HepG2 (cell line): ENCODE results near the gene MYO1B. TPM values are rescaled to one million over a fixed set of nuclear protein-coding genes. Genes with fewer than 3 reads are reported as not detected.

Experiments
- ATM ChIP-seq: fragments of 450-650 bp; IDR thresholded peaks from 2 replicates; pipeline ENCODE4 v1.7.1; 2017; ENCODE audit warnings: mild to moderate bottlenecking, borderline replicate concordance
- CENPX ChIP-seq: sonication (generic); formaldehyde crosslinking; IDR thresholded peaks from 2 replicates; pipeline ENCODE4 v1.9.0; 2021; ENCODE audit warnings: mild to moderate bottlenecking, missing genetic modification reagents, moderate library complexity
- DRAP1 ChIP-seq: IDR thresholded peaks from 2 replicates; pipeline ENCODE4 v1.6.1; 2016; ENCODE audit warnings: missing genetic modification reagents, missing compliant biosample characterization
- E2F2 ChIP-seq: sonication (generic); formaldehyde crosslinking; IDR thresholded peaks from 2 replicates; pipeline ENCODE4 v1.4.0; 2020; ENCODE audit warnings: missing genetic modification reagents, borderline replicate concordance
- FOXA3 ChIP-seq: IDR thresholded peaks from 2 replicates; pipeline ENCODE4 v1.6.1; 2016; ENCODE audit warnings: missing genetic modification reagents, missing compliant biosample characterization
- GABPB1 ChIP-seq: IDR thresholded peaks from 2 replicates; pipeline ENCODE4 v1.6.1; 2016; ENCODE audit warnings: mild to moderate bottlenecking, missing genetic modification reagents, moderate library complexity, missing compliant biosample characterization
- MAF1 ChIP-seq: sonication (generic); formaldehyde crosslinking; IDR thresholded peaks from 2 replicates; pipeline ENCODE4 v1.5.0; 2020; ENCODE audit warnings: missing genetic modification reagents, borderline replicate concordance
- NKX3-1 ChIP-seq: sonication (generic); formaldehyde crosslinking; IDR thresholded peaks from 2 replicates; pipeline ENCODE4 v1.5.0; 2020; ENCODE audit warnings: missing genetic modification reagents
- RFX3 ChIP-seq: IDR thresholded peaks from 2 replicates; pipeline ENCODE4 v1.6.1; 2016; ENCODE audit warnings: missing biosample characterization, missing genetic modification reagents
- SIX4 ChIP-seq: sonication (generic); formaldehyde crosslinking; IDR thresholded peaks from 2 replicates; pipeline ENCODE4 v1.4.0; 2020; ENCODE audit warnings: missing genetic modification reagents
- SMAD1 ChIP-seq: sonication (generic); formaldehyde crosslinking; IDR thresholded peaks from 2 replicates; pipeline ENCODE4 v1.4.0; 2020; ENCODE audit warnings: missing genetic modification reagents, low read depth, mild to moderate bottlenecking, borderline replicate concordance
- TCF7 ChIP-seq: sonication (generic); IDR thresholded peaks from 2 replicates; pipeline ENCODE4 v1.6.1; 2016; ENCODE audit warnings: antibody characterized with exemption, low read depth
- ZBTB7B ChIP-seq: sonication (generic); formaldehyde crosslinking; IDR thresholded peaks from 2 replicates; pipeline ENCODE4 v1.4.0; 2020; ENCODE audit warnings: missing genetic modification reagents
- ZNF513 ChIP-seq: sonication (generic); formaldehyde crosslinking; conservative IDR thresholded peaks from 2 replicates; pipeline ENCODE4 v1.5.0; 2020; ENCODE audit warnings: missing genetic modification reagents
- ZNF556 ChIP-seq: sonication (generic); formaldehyde crosslinking; IDR thresholded peaks from 2 replicates; pipeline ENCODE4 v1.4.0; 2020; ENCODE audit warnings: mild to moderate bottlenecking, missing genetic modification reagents, borderline replicate concordance
- ZNF605 ChIP-seq: sonication (generic); formaldehyde crosslinking; IDR thresholded peaks from 2 replicates; pipeline ENCODE4 v1.8.0; 2022; ENCODE audit warnings: mild to moderate bottlenecking, missing genetic modification reagents
- ZNF615 ChIP-seq: sonication (generic); formaldehyde crosslinking; IDR thresholded peaks from 2 replicates; pipeline ENCODE4 v1.5.0; 2020; ENCODE audit warnings: mild to moderate bottlenecking, missing genetic modification reagents, borderline replicate concordance
- ZNF687 ChIP-seq: sonication (generic); formaldehyde crosslinking; IDR thresholded peaks from 2 replicates; pipeline ENCODE4 v1.5.1; 2020; ENCODE audit warnings: mild to moderate bottlenecking, missing genetic modification reagents, moderate library complexity
- ZNF691 ChIP-seq: sonication (generic); formaldehyde crosslinking; IDR thresholded peaks from 2 replicates; pipeline ENCODE4 v1.4.0; 2020; ENCODE audit warnings: missing genetic modification reagents, low read depth, mild to moderate bottlenecking, borderline replicate concordance
- ZNF776 ChIP-seq: sonication (generic); formaldehyde crosslinking; IDR thresholded peaks from 2 replicates; pipeline ENCODE4 v1.4.0; 2020; ENCODE audit warnings: mild to moderate bottlenecking, missing genetic modification reagents
- ZSCAN5A ChIP-seq: sonication (generic); formaldehyde crosslinking; IDR thresholded peaks from 2 replicates; pipeline ENCODE4 v1.8.0; 2022; ENCODE audit warnings: mild to moderate bottlenecking, missing genetic modification reagents, borderline replicate concordance
- polyA plus RNA-seq, 8 experiments: library from polyadenylated mRNA; depleted of rRNA in 3 of 8; stranded (reverse) in 7 of 8; unstranded in 1 of 8; fragments of >200 nt; fragmentation: Illumina TruSeq in 4 of 8; extraction: Trizol in 4 of 8; gene quantifications; 2 replicates each; pipeline versions ENCODE4 v1.2.1 to v1.2.3, GENCODE V29; 2011 to 2016; ENCODE audit warnings: low read depth in 4 of 8, missing spikeins in 1 of 8, mixed read lengths in 1 of 8; ENCODE audit not compliant: insufficient read depth in 1 of 8
- total RNA-seq, 5 experiments: library from RNA; depleted of rRNA; stranded (reverse); fragments of >200 nt; fragmentation: Illumina TruSeq; extraction: Trizol; gene quantifications; 2 replicates each; pipeline ENCODE4 v1.2.3, GENCODE V29; 2016; ENCODE audit warnings: low read depth in 1 of 5

MYO1B gene
- total and polyA plus RNA-seq, 2 of the 13 experiments (the other 11 are each of a cell fraction or from before 2014, with no cell fraction given): 36.9 to 89.8 TPM

- no peak for TF ChIP-seq CENPX (CRISPR knock-in tag)
- no peak for TF ChIP-seq E2F2 (CRISPR knock-in tag)
- no peak for TF ChIP-seq ZNF605 (CRISPR knock-in tag)
- 0 out of 2 replicates have a peak, but pooled peaks have one; percentile 12 for TF ChIP-seq FOXA3
- TF ChIP-seq SIX4 (CRISPR knock-in tag): peak; percentile 27; the same call in 1 of the 2 replicates
- TF ChIP-seq ZNF776 (CRISPR knock-in tag): no peak
- TF ChIP-seq ATM: no peak
- no peak for TF ChIP-seq RFX3 (CRISPR knock-in tag)
- TF ChIP-seq ZSCAN5A: no peak
- no peak for TF ChIP-seq ZNF615 (CRISPR knock-in tag)
- no peak for TF ChIP-seq GABPB1 (CRISPR knock-in tag)
- TF ChIP-seq ZNF687 (CRISPR knock-in tag): no peak; the same call in 1 of the 2 replicates
- TF ChIP-seq MAF1: no peak
- no peak for TF ChIP-seq ZNF691 (CRISPR knock-in tag)
- TF ChIP-seq ZNF556 (CRISPR knock-in tag): no peak
- TF ChIP-seq DRAP1: no peak
- no peak for TF ChIP-seq SMAD1 (CRISPR knock-in tag)
- no peak for TF ChIP-seq ZBTB7B (CRISPR knock-in tag)
- no peak for TF ChIP-seq ZNF513 (CRISPR knock-in tag)
- peak; percentile 61; the same call in 1 of the 2 replicates for TF ChIP-seq TCF7
- no peak for TF ChIP-seq NKX3-1 (CRISPR knock-in tag)
Observed at GRCh38 chr2:191328150-191328809, 83.1 kb downstream of the MYO1B start (continued).
